PC-9 (cell line): ENCODE results near the gene RHOXF2.

Source experiments
- CTCF ChIP-seq: fragments of 200-600 bp; sonication (generic); conservative IDR thresholded peaks from 2 replicates; pipeline ENCODE4 v1.6.1; 2017; ENCODE audit warnings: mixed run types, antibody characterized with exemption, mild to moderate bottlenecking, moderate library complexity
- EZH2 ChIP-seq: fragments of 200-600 bp; sonication (generic); IDR thresholded peaks from 2 replicates; pipeline ENCODE4 v1.8.0; 2017; ENCODE audit warnings: antibody characterized with exemption, low read depth

DNA sequence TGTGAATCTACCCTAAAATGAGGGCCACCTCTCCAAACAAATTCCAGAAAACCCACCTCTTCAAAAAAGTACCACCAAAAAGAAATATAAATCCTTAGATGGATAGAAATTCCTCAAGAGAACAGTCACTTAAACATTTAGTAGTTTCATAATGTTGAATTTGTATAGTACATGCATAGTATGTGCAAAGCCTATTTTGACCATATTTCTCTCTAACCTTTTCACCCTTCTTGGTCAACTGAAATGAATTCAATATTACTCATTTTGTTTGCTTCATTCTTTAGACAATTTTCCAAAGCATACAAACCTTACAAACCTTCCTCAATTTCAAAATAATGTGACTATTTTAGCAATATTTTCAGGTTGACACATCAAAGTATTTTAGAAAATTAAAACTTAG is 46.8 kb upstream of the RHOXF2 start:
- TF ChIP-seq EZH2 (no peak), CTCF (no peak)
